H9 (cell line): ENCODE data around the gene KCNMA1. TPM values are rescaled to one million over a fixed set of nuclear protein-coding genes. Genes with fewer than 3 reads are reported as not detected.

Experiments used
- DNase-seq: peaks from one replicate; pipeline ENCODE4 v3.0.0-alpha.2; 2017
- H2AFZ ChIP-seq: one replicate; pipeline ENCODE4 v1.6.1; 2013; ENCODE audit warnings: mild to moderate bottlenecking, low read length, control low read depth, moderate library complexity
- H2AK5ac ChIP-seq: 2 replicates; pipeline ENCODE4 v1.6.1; 2013; ENCODE audit warnings: low read length, control low read depth, mixed read lengths; ENCODE audit not compliant: insufficient read length
- H2BK120ac ChIP-seq: one replicate; pipeline ENCODE4 v1.6.1; 2013; ENCODE audit warnings: low read depth, mild to moderate bottlenecking, low read length, control low read depth, inconsistent platforms; ENCODE audit not compliant: poor library complexity, severe bottlenecking
- H2BK12ac ChIP-seq: 2 replicates; pipeline ENCODE4 v1.6.1; 2013; ENCODE audit warnings: low read length, control low read depth, mixed read lengths, low read depth; ENCODE audit not compliant: insufficient read length
- H2BK15ac ChIP-seq: 2 replicates; pipeline ENCODE4 v1.6.1; 2013; ENCODE audit warnings: low read depth, low read length, control low read depth
- H2BK20ac ChIP-seq: one replicate; pipeline ENCODE4 v1.6.1; 2013; ENCODE audit warnings: low read depth, mild to moderate bottlenecking, low read length, control low read depth, inconsistent platforms; ENCODE audit not compliant: poor library complexity, severe bottlenecking
- H2BK5ac ChIP-seq: 2 replicates; pipeline ENCODE4 v1.6.1; 2013; ENCODE audit warnings: low read length, control low read depth, mixed read lengths; ENCODE audit not compliant: insufficient read length
- H3K14ac ChIP-seq: 2 replicates; pipeline ENCODE4 v1.6.1; 2013; ENCODE audit warnings: low read length, control low read depth; ENCODE audit not compliant: insufficient read depth
- H3K18ac ChIP-seq: 2 replicates; pipeline ENCODE4 v1.6.1; 2013; ENCODE audit warnings: low read depth, mild to moderate bottlenecking, mixed read lengths, low read length, control low read depth; ENCODE audit not compliant: insufficient read length
- H3K23ac ChIP-seq: 2 replicates; pipeline ENCODE4 v1.6.1; 2013; ENCODE audit warnings: low read length, control low read depth, mixed read lengths, low read depth; ENCODE audit not compliant: insufficient read length
- H3K23me2 ChIP-seq: 2 replicates; pipeline ENCODE4 v1.6.1; 2013; ENCODE audit warnings: low read depth, mild to moderate bottlenecking, mixed read lengths, low read length, control low read depth; ENCODE audit not compliant: insufficient read length, poor library complexity, severe bottlenecking
- H3K27ac ChIP-seq: 2 replicates; pipeline ENCODE4 v1.5.1; 2013; ENCODE audit warnings: low read length, control low read depth, mixed read lengths, low read depth; ENCODE audit not compliant: insufficient read length
- H3K27me3 ChIP-seq: 2 replicates; pipeline ENCODE4 v1.6.1; 2013; ENCODE audit warnings: low read length, control low read depth, inconsistent platforms; ENCODE audit not compliant: insufficient read depth
- H3K4ac ChIP-seq: 2 replicates; pipeline ENCODE4 v1.6.1; 2013; ENCODE audit warnings: low read depth, mild to moderate bottlenecking, control low read depth, inconsistent platforms, low read length, moderate library complexity
- H3K4me1 ChIP-seq: 2 replicates; pipeline ENCODE4 v1.6.1; 2013; ENCODE audit warnings: low read length, control low read depth, inconsistent platforms; ENCODE audit not compliant: insufficient read depth
- H3K4me2 ChIP-seq: 2 replicates; pipeline ENCODE4 v1.6.1; 2013; ENCODE audit warnings: low read length, control low read depth, mixed read lengths; ENCODE audit not compliant: insufficient read length, insufficient read depth
- H3K56ac ChIP-seq: 2 replicates; pipeline ENCODE4 v1.6.1; 2013; ENCODE audit warnings: low read depth, mild to moderate bottlenecking, mixed read lengths, low read length, control low read depth; ENCODE audit not compliant: insufficient read length
- H3K79me1 ChIP-seq: 2 replicates; pipeline ENCODE4 v1.6.1; 2013; ENCODE audit warnings: low read depth, mild to moderate bottlenecking, moderate library complexity, low read length, control low read depth, inconsistent platforms; ENCODE audit not compliant: insufficient read depth, poor library complexity, severe bottlenecking
- H3K79me2 ChIP-seq: 2 replicates; pipeline ENCODE4 v1.6.1; 2013; ENCODE audit warnings: low read length, control low read depth, inconsistent platforms; ENCODE audit not compliant: insufficient read depth
- H3K9ac ChIP-seq: 2 replicates; pipeline ENCODE4 v1.6.1; 2013; ENCODE audit warnings: low read length, control low read depth, mixed read lengths; ENCODE audit not compliant: insufficient read length; ENCODE audit errors: extremely low read depth
- H3K9me3 ChIP-seq: one replicate; pipeline ENCODE4 v1.6.1; 2013; ENCODE audit warnings: low read depth, low read length, inconsistent platforms; ENCODE audit not compliant: control insufficient read depth
- H3T11ph ChIP-seq: one replicate; pipeline ENCODE4 v1.6.1; 2013; ENCODE audit warnings: mild to moderate bottlenecking, low read length, control low read depth, inconsistent platforms
- H4K20me1 ChIP-seq: one replicate; pipeline ENCODE4 v1.6.1; 2013; ENCODE audit not compliant: control insufficient read depth, insufficient read length, insufficient read depth
- H4K5ac ChIP-seq: 2 replicates; pipeline ENCODE4 v1.6.1; 2013; ENCODE audit warnings: low read depth, mild to moderate bottlenecking, mixed read lengths, low read length, control low read depth; ENCODE audit not compliant: insufficient read length
- H4K8ac ChIP-seq: replicated peaks from 2 replicates; pipeline ENCODE4 v1.6.1; 2013; ENCODE audit warnings: low read length, control low read depth, mixed read lengths, low read depth; ENCODE audit not compliant: insufficient read length
- H4K91ac ChIP-seq: 2 replicates; pipeline ENCODE4 v1.6.1; 2013; ENCODE audit warnings: low read depth, mild to moderate bottlenecking, moderate library complexity, mixed read lengths, low read length, control low read depth; ENCODE audit not compliant: insufficient read length
- H3K27ac Mint-ChIP-seq, 3 experiments: 2 replicates in 2 of 3; 3 replicates in 1 of 3; pipeline ENCODE4 v1.8.0; 2020 to 2021; ENCODE audit warnings: mixed read lengths in 3 of 3, mild to moderate bottlenecking in 1 of 3, moderate library complexity in 1 of 3
- H3K27me3 Mint-ChIP-seq: 2 replicates; pipeline ENCODE4 v1.8.0; 2021; ENCODE audit warnings: low read depth, mild to moderate bottlenecking, moderate library complexity, mixed read lengths
- H3K36me3 Mint-ChIP-seq, 3 experiments: 2 replicates in 2 of 3; 3 replicates in 1 of 3; pipeline ENCODE4 v1.8.0; 2020 to 2021; ENCODE audit warnings: low read depth in 3 of 3, mixed read lengths in 3 of 3; ENCODE audit not compliant: insufficient read depth in 1 of 3
- H3K4me1 Mint-ChIP-seq, 2 experiments: 2 replicates each; pipeline ENCODE4 v1.8.0; 2020; ENCODE audit warnings: mixed read lengths in 2 of 2
- H3K4me3 Mint-ChIP-seq, 2 experiments: 2 replicates in 1 of 2; 3 replicates in 1 of 2; pipeline ENCODE4 v1.8.0; 2020 to 2021; ENCODE audit warnings: mild to moderate bottlenecking in 2 of 2, mixed read lengths in 2 of 2, moderate library complexity in 1 of 2
- H3K9me3 Mint-ChIP-seq, 2 experiments: 2 replicates in 1 of 2; 3 replicates in 1 of 2; pipeline ENCODE4 v1.8.0; 2020; ENCODE audit warnings: mild to moderate bottlenecking in 2 of 2, mixed read lengths in 2 of 2, moderate library complexity in 1 of 2
- CTCF ChIP-seq: fragments of 200-600 bp; sonication (generic); conservative IDR thresholded peaks from 3 replicates; pipeline ENCODE4 v1.8.0; 2021; ENCODE audit warnings: antibody characterized with exemption, mild to moderate bottlenecking
- WGBS: extraction: QIAGEN DNeasy Blood & Tissue Kit; methylation state at CpG from one replicate; pipeline ENCODE4 v1.1.7; 2013; ENCODE audit warnings: missing lambda C conversion rate, low lambda C conversion rate, mixed read lengths; ENCODE audit not compliant: insufficient read length; ENCODE audit errors: extremely low coverage; 5-methylcytosine and 5-hydroxymethylcytosine counted together
- total RNA-seq: library from RNA; stranded (reverse); gene quantifications from 2 replicates; pipeline ENCODE4 v1.2.1, GENCODE V29; 2021

KCNMA1 gene
- total RNA-seq, 1 experiment from 2014 or later: 2.0 TPM

DNA sequence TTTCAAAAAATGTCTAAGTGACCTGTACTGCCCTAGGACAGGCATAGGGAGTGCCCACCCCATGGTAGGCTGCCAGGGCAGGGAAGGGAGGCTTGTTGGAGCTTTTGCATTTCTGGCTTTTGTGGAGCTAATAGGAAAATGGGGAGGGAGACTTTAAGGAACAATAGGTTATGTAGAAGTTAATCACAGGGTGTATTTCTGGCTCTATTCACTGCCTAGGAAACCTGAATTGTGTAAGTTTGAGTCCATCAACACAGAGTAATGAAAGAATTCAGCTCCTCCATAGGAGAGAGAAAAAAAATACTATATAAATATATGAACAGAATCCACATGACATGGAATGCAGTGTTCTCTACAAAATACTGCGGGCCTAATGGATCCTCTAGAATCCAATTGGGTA lies 661.5 kb downstream of the KCNMA1 start:
- no peak overlapping the region for H3K56ac ChIP-seq
- WGBS: no CpG with 5 or more reads among the region's 1 CpG

More for the DNA sequence above, 661.5 kb downstream of the KCNMA1 start:
- Histone ChIP-seq H2BK20ac (no peak overlapping the region), H3K9ac (no peak overlapping the region), H4K20me1 (no peaks in the 10 kb centered on the region), H2AK5ac (no peak overlapping the region), H3K23me2 (no peaks in the 10 kb centered on the region), H2AFZ (no peak overlapping the region), H3K4me1 (no peaks in the 10 kb centered on the region), H2BK5ac (no peak overlapping the region), H3K79me2 (no peaks in the 10 kb centered on the region), H3K27me3 (no peaks in the 10 kb centered on the region), H2BK120ac (no peak overlapping the region), H2BK12ac (no peak overlapping the region), H4K8ac (no peak overlapping the region), H2BK15ac (no peak overlapping the region), H3K4me2 (no peak overlapping the region), H4K5ac (no peak overlapping the region), H3K79me1 (no peaks in the 10 kb centered on the region), H3K27ac (no peak overlapping the region), H3K23ac (no peak overlapping the region), H3T11ph (no peak overlapping the region), H3K18ac (no peak overlapping the region), H3K4ac (no peak overlapping the region), H3K9me3 (no peaks in the 10 kb centered on the region), H3K14ac (no peak overlapping the region), H4K91ac (no peak overlapping the region)
- Mint-ChIP-seq H3K27ac (no peak overlapping the region), H3K4me1 (peaks cover 6 to 7% of the 10 kb centered on the region in 2 experiments; a peak in 3 of 4 replicates), H3K4me3 (no peak overlapping the region), H3K9me3 (no peaks in the 10 kb centered on the region), H3K27me3 (no peaks in the 10 kb centered on the region), H3K36me3 (no peaks in the 10 kb centered on the region)
- no peak for TF ChIP-seq CTCF
- DNase-seq: no peak
